ENCODE results near the gene AOC2.

GRCh38 chr17:42844271-42844670 is at the start of gene AOC2:
- TF ChIP-seq EZH2phosphoT487 (IDR thresholded peaks at IDR 0.05; ENCODE audit: low read depth, severe bottlenecking, unreplicated experiment) (no peak), CTCF (IDR thresholded peaks at IDR 0.05; ENCODE audit: poor library complexity) (no peak), EZH2 (IDR thresholded peaks at IDR 0.05; ENCODE audit: borderline replicate concordance) (no peak)

Data from hepatocyte (in vitro differentiated cells).